NCI-H2171 (cell line): ENCODE measurements around the gene SHTN1.

Experiments used
- DNase-seq: peaks from one replicate; lab custom pipeline; 2025; lab: John Stamatoyannopoulos, UW

Gene SHTN1

DNA sequence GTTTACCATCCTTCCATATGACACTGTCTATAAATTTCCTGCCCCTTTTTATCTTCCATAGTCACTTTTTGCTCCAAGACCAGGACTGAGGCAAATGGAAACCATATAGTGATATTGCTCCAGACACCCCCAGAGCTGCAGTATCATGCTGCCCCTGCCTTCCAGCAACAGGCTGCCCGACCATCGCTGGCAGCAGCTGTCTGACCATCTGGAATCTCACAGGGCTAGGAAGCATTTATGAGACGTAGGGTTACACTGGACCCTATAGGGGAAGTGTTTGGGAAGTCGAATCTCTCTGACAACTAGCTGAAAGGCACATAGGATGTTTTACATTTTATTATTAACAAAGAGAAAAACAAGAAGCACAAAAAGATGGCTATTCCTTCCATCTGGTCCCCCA, 136.3 kb downstream of the SHTN1 start:
- no peak for DNase-seq

DNA sequence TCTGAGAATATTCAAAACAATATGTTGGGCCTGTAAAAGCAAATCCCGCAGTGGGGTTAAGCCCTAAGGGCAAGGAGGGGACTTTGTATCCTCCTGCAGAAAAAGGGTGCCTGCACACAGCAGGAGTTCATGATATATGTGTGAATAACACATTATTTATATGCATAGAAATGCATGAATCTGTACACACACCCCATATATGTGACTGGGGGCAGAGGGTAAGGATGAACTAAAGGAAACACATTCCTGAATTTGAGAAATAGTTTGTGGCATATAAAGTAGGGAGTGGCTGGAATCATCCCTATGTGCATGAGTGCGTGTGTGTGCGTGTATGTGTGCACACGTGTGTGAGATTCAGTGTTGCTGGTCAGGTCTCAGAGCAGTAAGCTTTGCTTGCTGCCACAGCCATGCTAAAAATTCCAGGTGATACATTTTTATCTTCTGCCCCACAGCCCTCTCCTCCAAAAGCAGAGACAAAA, 136.8 kb downstream of the SHTN1 start:
- no peak for DNase-seq

DNA sequence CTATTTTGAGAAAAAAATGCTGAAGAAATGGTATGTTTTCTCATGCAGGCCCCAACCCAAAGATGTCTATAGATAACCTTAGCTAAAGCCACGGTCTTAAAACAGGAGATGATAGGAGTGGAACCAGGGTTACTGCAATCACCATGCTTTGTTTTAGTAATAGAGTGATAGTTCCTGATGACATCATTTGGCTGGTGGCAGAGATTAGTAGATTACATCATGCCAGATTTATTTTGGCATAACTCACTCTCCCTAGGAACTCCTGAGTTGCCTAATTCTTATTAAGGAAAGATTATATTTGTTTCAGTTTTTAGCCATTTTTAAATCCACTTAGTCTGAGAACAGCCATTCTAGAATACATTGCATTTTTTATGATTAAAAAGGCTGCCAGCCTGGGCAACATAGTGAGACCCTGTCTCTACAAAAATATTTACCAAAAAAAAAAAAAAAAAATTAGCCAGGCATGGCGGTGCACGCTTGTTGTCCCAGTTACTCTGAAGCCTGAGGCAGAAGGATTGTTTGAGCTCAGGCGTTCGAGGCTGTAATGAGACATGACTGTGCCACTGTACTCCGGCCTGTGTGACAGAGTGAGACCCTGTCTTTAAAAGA, 137.9 kb downstream of the SHTN1 start:
- no peak for DNase-seq

DNA sequence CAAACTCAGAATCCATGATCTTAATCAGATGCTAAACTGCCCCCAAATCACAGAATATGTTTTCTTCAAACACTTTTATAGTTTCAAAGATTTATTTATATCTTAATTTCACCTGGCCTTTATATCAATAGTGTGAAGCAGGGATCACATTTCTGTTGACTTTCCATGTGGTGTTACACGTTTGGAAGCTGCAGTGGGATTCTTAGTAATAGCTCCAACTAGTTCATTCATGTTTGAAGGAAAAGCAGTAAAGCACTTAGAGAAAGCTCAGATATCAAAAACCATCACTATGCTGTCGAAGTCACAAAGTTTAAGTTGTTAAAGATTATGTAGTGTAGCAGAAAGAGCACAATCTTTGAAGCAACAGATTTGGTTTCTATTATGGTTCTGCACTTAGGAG, 138.9 kb downstream of the SHTN1 start:
- DNase-seq: no peak

DNA sequence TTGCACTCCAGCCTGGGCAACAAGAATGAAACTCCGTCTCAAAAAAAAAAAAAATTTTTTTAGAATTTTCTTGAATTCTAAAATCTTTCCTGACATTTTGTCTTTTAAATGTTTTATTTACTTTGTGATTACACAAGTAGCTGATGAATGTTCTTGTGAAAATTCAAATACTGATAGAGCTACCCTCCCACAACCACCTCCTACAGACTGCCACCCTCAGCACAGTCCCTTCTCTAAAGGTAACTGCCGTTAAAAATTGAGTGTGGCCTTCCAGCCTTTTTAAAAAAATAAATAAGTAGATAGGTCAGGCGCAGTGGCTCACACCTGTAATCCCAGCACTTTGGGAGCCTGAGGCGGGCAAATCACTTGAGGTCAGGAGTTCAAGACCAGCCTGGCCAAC, 140.6 kb downstream of the SHTN1 start:
- no peak for DNase-seq

DNA sequence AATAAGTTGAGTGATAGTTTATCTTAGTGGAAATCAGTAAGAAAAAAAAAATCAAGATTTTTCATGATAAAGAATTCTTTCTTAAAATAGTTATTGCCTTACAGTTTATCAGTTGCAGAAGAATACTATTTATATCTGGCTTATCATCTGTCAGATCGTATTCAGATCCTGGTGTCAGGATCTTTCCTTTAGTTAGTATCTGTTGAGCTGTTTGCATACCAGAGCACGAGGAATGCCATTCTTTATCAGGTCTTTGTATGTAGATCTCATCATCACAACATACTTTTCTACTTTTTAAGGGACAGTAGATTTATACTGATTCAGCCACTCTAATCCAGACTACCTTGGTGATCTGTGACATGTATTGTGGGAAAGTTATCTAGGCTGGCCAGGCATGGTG, 143.2 kb downstream of the SHTN1 start:
- DNase-seq: no peak

DNA sequence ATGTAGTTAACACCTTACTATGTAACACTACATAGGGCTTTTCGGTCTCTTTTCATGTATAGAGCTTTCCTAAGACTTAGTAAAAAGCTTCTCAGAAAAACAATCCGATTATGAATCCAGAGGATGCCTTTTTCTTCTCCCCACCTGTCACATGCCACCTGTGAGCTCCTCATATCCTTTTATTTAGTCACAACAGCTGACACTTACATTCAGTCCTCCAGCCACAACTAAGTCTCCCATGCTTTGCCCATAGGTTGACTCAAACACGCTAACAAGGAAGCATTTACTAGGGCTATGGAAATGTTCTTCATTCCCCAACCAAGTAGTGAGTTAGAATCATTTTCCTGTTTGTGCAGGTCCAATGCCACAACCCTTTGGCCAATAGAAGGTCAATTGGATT, 147.8 kb downstream of the SHTN1 start:
- no peak for DNase-seq

DNA sequence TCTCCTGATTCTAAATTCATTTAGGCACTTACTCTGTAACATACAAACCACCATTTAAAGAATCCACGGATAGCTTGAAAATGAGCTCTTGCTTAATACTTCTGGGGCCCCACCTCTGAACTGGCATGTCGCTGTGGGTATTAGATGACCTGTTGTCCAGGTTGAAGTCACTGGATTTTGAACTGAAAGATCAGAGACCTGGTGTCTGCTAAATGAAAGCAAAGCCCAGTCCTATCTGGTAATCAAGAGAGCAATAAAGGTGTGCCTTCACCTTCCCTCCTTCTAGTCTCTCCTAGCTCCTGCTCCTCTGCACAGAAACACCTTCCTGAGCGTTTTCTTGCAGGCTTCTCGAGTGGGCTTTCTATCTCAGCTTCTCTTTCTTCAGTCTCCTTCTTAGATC, 151.3 kb downstream of the SHTN1 start:
- DNase-seq: no peak

DNA sequence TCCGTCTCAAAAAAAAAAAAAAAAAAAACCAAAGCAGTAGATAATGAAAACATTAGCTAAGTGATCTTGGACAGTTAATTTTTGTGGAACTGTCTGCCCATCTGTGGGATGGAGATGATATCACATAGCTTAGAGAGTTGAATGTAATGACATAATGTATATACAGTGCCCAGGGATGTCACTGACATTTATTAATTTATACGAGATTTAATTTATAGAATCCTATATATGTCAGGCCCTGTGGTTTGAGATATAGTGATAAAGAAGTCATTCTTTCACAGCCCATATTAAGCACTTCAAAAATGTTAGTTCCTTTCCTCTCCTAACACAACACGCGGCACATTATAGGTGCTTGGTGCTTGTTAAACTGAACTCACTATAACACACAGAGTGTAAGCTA, 151.7 kb downstream of the SHTN1 start:
- DNase-seq: no peak

DNA sequence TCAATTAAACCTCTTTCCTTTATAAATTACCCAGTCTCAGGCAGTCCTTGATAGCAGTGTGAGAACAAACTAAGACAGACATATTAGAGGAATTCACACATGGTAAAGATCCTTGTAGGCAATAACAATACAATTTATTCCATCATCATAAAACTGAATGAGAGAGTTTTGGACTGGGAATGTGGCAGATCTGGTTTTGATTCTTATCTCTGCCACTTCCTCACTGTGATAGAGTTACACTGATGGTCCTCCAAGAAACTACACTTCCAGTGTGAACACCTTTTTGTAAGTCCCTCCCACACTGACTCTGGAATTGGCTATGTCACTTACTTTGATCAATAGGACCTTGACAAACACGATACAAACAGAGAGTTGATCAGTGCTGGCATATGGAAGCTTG, 152.7 kb downstream of the SHTN1 start:
- no peak for DNase-seq

DNA sequence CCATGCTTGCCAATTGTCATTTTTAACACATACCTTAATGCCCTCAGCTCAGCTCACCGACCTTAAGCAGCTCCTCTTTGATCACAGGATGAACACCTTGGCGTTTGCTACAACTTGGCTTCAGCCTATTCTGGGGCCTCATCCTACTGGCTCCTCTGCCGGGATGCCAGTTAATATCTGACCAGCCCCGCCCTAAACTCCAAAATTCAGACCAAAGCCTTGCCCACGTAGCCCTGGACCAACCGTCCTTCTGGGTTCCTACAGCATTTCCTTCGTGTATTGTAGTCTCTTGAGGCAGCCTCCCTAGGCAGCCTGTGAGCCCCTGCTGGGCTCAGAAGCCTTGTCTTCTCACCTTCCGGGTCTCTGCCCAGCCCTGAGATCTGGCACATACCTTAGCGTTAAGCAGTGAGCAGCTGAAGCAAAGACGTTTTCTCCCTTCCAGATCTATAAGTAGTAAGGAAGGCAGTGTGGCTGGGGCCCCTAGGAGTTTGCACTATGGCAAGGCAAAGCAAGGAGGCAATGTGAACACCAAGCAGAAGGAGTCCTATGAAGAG, 154.9 kb downstream of the SHTN1 start:
- no peak for DNase-seq

DNA sequence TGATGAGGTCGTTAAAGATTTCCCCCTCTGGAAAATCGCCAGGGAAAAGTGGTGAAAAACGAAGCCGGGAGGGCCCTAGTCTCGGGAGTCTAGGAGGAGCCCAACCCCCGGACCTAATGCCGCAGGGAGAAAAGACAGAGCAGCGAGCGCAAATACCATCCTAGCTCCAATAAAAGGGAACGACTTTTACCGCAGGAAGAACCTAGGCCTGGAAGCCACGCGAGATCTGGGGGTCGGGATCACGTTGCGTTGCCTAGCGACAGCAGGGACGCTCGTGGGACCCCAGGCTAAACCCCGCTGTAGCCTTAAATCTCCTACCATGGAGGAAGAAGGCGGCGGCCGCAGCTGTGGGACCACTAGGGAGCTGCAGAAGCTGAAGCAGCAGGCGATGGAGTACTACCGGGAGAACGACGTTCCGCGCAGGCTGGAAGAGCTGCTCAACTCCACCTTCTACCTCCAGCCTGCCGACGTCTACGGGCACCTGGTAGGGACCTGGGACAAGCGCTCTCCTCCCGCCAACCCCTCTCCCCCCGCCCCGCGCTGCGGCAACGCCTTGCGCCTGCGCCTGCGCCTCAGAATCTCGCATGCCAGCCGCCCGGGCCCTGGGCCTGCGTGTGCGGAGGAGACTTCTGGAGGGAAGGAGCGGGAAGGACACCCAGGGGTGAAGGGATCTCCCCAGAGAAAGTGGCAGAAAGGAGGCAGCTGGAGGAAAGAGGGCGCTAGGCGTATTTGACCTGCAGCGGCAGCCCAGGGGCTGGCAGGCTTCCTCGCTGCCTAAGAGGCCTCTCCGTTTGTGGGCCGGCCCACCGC, 155.5 kb downstream of the SHTN1 start, which contains the start of gene ENO4:
Gene ENO4 (plus strand): TSS at position 252 of the 810 bp plus-strand sequence. CDS start 68 bp downstream, at position 320.
- DNase-seq: peak; percentile 63

DNA sequence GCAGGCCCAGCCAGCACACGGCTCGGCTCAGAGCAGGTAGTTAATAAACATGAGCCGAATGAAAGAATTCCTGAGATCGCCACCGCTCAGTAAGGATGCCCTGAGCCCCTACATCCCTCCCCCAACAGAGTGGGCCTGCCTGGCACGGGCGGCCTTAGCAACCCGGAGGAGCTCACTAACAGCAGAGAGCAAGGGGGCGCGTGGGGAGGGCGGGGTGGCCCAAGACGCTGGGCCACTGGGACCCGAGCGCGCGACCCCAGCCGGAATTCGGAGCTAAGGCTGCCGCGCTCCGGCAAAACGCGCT, 156.1 kb downstream of the SHTN1 start:
- DNase-seq: no peak

DNA sequence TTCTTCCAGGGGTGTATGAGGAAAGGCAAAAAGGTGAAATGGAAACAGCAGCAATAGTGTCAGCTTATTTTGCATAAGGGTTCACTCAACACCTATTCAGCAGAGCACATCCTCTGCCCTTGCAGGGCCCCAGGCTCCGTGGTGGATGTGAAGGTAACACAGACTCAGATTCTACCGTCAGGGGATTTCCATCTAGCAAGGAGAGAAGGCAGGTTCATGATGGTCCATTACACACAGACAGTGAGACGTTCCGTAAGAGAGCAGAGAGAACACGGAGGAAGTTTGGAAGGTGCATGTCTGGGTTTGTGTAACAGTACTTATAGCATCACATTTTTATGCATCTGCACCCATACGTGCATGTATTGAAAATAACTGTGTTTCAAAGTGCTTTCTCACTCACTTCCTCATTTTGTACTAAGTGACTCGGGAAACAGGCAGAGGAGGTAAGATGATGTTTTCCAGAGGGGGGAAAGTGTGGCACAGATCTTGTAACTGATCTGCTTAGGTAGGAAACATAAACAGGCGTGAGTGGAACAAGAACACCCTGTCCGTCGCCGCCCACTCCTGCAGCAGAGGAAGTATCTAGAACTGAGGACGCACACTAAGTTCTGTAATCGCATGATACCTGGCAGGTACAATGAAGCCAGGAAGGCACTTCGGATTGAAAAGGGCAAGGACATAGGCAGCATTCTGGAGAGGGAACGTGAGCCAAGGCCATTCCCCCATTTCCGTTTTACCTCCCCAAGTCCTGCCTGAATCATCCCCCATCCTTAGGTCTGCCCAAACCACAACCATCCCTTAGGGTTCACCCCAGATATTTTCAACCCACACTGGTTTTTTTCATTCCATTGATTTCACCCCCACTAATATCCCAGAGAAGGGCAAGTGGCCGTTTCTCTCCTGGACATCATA, 156.7 kb downstream of the SHTN1 start:
- no peak for DNase-seq

DNA sequence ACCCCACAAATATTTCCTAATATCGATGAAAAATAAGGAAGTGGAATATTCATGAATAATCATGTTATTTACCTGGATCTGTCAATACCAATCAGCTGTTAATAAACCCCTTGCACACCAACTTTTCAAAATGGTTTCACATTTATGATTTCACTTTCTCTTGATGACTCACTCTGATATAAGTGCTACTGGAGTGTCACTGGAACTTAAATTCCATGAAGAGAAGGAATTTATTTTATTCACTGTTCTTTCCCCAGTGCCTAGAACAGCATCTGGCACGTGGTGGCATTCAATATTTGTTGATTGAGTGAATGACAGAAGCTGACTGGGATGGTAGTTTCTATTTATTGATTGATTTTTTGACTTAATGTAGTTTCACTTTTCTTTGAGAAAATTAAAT, 159.2 kb downstream of the SHTN1 start:
- no peak for DNase-seq

DNA sequence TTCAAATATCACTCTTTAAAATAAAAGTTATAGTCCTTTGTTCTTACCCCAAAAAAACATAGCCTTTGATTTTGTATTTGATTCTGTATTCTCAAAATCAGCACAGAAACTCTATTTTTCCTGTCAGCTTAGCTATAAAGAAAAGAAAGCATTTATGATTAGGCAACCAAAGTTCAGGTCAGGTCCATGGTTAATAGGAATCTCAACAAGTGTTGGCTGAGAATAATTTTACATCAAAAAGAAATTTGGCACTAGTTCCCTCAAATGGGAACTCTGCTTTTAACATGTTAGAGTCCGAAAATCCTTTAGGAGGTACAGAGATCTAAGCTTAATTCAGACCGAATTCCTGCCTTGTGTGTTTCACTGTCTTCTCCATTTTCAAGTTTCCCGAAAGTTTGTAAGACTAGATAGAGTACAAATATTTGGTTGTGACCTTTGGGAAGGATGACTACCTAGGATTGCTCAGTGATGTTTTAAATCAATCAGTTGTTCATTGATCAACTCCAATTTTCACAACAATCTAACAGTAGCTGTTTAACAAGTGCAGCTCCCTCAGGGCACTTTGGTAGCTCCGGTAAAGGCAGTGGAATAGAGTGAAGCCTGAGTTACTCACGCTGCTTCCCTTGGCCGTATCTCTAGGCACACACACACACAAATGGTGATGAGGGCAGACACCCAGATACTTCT, 164.5 kb downstream of the SHTN1 start:
- no peak for DNase-seq

DNA sequence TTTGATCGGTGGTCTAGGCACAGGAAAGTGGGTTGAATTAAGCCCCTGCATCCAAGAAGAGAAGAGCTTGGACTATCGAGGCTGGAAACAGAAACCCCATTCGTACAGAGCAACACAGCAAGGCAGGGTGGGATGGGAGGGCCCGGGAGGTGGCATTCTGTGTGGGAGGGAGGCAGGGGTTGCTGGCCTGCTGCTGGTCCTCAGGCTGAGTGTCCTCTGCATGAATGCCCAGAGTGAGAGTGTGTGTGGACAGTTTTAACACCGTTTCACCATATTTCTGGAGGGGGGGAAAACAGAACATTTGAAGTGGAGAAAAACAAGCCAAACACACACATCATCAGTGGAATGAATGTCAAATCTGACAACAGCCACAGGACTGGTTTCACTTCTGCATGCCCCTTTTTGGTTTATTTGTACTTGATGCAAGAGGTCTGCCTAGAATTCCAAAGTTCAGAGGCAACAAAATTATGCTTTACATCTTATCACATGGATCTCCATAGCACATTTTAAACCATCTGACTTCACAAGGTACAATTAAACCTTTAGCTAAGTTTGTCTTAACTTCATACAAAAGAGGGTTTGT, 166.8 kb downstream of the SHTN1 start:
- no peak for DNase-seq

DNA sequence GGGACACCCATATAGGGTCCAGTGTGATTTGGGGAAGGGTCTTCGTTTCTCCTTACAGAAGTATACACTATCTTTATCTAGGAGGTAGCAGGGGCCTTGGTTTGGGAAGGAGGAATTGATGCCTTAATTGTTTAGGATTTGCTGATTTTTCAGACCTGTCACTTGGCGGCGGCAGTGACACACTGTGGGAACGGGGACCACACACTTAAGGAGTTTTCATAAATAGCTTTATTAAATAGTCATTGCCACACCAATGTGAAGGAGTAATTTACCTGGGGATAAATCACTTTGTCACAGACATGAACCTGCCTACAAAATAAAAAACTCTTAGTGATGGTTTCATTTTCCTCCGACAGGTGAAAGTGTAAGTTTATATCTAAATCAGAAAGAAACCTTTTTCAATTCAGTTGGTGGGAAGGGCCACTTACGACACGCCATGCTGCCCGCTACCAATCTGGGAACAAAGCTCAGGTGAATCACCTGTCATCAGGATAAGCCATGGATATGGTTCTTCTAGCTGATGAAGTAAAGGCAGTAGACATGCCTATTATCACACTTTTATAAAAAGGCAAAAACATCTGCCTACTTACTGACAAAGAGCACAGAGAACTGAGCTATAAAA, 168.0 kb downstream of the SHTN1 start:
- no peak for DNase-seq

DNA sequence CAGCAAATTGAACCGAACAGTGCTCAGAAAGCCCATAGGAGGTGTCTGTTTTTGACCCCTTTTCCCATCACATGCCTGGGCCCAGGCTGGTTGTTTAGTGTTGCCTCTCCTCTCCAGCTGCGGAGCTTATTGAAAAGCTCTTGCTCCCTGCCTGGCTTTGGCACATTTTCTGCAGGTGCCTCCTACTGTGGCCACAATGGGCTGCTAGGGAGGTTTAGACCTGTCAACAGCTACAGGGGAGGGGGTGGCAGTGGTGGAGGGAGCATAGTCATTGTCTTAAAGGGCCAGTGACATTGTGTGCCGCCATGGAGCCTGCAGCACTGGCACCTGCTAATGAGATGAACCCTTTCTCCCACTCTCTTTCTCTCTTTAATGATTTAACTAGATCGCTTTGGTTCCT, 168.9 kb downstream of the SHTN1 start:
- DNase-seq: no peak

DNA sequence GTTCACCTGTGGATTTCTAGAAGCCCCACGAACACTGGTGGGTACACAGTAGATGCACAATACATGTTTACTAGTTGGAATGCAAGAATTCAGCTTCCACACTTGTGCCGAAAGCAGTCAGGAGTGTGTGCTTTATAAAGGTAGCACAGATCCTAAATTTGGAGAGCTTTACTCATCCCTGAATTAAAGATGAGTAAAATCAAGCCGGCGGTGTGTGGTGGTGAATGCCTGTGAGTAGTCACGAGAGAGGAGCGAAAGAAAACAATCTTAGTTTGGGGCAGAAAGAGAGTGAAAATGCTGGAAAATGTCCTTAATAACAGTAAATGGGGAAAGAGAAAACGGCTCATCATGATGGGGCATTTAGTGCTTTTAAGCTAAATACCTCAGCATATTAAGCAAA, 169.3 kb downstream of the SHTN1 start:
- DNase-seq: no peak
